Measurements from ENCODE around the gene B3GNT7.
A peak's percentile ranks its signal among the peaks of the same experiment; 100 is the strongest.
"Not testable (repeated sequence)": the region's sequence is repeated elsewhere in the genome, so short reads cannot be mapped to it uniquely, and the experiment has no call there.

B3GNT7 gene

DNA sequence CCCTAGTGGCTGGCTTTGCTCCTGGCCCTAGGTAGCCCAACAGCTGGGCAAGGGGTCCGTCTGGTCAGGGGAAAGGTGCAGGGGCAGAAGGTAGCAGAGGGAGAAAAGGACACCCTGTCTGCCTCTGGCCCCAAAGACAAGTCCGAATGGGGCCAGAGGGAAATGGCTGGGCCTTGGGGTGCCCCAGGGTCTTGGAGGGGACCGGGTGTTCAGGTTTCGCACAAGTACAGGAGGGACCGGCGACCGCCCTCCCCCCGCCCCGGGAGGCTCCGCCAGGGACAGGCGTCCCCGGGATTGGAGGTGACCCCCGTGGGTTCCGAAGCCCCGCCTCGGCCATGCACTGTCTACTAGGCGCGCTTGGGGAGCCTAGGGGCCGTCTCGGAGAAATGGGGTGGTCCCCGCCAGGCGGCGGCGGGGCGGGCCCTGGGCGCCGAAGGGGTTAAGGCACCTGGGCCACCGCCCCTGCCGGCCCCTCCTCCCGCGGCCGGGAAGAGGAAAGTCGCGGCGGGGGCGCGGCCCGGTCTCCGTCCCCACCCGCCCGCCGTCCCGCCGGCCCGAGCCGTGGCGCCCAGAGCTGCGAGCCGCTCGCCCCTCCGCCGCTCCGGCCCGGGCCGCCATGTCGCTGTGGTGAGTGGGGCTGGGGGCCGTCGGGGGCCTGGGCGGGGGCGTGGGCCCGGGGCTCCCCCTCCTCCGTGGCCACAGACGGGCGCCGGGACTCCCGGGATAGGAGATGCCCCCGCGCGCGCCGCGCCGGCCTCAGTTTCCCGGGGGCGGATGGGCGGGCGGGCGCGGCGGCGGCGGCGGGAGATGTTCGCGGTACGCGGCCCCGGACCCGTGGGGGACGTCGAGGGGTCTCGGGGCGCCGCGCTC is at the start of gene B3GNT7:
B3GNT7 (plus strand) TSS at position 523 of the 870 bp plus-strand sequence; CDS start at position 617, 94 bp downstream.
- ATAC-seq: no peak

GRCh38 chr2:231347081-231347480 is 48.4 kb upstream of the B3GNT7 start:
- no peak for ATAC-seq

GRCh38 chr2:231347638-231348037 is 47.9 kb upstream of the B3GNT7 start:
- ATAC-seq: no peak

DNA sequence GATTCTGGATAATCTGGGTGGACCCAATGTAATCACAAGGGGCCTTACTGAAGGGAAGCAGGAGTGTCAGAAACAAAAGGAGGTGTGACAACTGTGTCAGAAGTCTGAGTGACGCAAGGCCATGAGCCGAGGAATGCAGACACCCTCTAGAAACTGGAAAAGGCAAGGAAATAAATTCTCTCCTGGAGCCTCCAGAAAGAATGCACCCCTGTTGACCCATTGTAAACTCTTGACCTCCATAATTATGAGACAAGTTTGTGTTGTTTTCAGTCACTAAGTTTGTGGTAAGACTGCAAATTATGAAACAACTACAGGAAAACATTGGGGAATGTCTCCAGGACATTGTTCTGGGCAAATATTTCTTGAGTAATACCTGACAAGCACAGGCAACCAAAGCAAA is 47.3 kb upstream of the B3GNT7 start:
- no peak for ATAC-seq

- ATAC-seq: no peak
Observed at GRCh38 chr2:231348704-231349373, 46.7 kb upstream of the B3GNT7 start.

DNA sequence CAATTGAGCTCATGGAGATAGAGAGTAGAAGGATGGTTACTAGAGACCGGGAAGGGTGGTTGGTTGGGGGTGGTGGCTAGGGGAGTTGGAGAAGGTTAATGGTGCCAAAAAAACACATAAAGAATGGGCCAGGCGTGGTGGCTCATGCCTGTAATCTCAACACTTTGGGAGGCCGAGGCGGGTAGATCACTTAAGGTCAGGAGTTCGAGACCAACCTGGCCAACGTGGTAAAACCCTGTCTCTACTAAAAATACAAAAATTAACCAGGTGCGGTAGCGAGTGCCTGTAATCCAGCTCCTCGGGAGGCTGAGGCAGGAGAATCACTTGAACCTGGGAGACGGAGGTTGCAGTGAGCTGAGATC is 46.2 kb upstream of the B3GNT7 start:
- not testable (repeated sequence) for ATAC-seq

DNA sequence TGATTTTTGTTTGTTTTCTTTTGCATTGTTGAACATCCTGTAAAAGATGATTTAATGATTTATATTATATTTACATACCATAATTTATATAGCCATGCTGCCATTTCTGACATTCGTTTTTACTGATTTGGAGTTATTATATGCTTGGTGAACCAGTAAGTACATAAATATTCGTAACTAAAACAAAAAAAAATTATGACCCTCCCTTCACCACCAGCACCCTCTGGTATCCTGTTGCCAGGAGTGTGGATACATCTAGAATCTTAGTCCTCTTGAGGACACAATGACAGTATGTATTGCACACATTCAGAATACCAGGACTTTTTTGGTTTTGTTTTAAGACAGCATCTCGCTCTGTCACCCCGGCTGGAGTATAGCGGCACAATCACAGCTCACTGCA is 43.9 kb upstream of the B3GNT7 start:
- no peak for ATAC-seq

DNA sequence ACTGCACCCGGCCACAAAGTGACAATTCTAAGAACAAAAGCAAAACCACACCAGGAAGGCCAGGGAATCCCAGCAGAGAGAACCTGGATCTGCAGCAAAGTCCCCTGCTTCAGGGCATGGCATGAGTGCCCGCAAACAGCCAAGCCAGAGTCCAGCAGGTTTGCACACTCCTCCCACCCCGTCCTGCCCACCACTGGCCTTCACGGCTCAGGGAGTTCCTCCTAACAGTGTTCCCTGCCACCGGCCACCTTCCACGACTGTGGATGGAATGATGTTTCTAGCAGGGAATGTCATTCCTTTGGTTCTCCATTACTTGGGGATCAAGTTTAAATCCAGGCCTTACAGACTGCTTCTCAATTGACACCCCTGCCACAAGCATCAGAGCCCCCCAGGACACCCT is 42.0 kb upstream of the B3GNT7 start:
- ATAC-seq: no peak

DNA sequence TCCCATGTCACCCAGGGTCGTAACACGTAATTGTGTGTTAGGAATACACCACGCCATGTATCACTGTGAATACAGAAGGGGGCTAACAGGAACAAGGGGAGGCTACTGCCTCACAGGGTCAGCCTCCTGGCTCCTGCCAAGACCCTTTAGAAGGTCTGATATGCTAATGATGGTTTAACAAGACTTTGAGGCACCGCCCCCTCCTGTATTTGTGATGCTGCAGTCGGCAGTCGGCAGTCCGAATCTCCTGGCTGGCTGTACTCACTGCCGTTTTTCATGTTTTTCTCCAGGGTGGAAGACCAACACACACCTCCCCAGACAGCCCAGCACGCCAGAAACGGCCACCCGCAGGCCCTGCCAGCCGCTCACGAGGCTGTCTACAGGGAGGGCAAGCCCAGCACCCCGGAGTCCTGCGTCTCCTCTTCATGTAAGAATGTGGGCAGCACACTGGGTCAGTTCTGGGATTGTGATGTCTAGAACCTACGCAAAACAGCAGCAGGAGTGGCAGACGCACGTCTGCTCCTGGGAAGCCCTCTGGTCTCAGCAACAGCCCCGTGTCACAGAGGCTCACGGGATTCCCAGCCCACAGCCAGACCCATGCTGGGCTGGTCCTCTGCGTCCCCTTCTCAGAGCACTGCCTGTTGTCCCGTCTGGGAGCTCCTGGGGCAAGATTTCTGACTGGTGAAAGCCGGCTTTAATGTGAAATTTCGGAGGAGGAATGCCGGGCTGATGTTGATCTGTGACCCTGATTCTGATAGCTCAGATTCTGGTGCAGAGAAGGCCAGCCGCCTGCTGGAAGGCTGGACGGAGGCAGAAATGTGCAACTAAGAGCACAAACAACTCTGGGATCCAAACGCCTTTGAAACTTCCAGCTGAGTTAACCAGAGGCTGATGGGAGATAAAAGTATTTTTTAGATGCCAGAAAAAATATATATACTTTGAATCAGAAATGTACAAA is 39.7 kb upstream of the B3GNT7 start:
- no peak for ATAC-seq

DNA sequence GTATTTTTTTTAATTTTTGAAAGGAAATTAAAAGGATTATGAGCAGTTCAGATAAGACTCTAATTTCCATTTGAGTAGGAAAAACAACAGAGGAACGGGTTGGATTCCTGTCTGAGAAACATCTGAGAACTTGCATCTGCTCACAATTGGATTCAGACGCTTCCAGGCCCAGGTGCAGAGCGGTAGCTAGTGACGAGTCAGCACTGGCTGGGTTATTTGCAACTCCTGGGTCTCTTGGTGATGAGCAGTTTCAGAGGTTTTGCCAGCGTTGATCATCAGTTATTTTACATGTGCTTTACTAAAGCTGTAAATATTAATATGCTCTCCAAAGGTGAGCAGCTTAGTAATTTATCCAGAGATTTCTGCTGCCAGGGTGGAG is 39.1 kb upstream of the B3GNT7 start:
- ATAC-seq: no peak

- ATAC-seq: no peak
Observed at GRCh38 chr2:231357048-231357447, 38.5 kb upstream of the B3GNT7 start.

DNA sequence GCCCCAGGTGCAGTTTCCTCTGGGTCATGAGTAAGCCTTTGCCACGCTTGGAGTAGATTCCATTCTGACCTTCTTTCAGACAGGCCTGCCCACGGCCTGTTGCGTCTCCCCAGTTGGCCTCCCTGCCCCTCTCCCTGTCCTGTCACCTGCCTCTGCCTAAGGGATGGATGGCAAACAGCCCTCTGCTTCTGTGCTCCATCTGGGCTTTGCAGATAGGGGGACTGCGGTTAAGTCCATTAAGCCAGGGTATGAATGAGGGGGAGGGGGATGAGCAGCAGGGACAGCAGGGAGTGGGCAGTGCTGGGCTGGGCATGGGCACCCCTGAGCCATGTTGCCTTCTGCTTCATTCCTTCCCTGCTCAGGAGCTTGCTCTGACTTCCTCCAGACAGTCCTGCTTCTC is 37.6 kb upstream of the B3GNT7 start:
- ATAC-seq: no peak

DNA sequence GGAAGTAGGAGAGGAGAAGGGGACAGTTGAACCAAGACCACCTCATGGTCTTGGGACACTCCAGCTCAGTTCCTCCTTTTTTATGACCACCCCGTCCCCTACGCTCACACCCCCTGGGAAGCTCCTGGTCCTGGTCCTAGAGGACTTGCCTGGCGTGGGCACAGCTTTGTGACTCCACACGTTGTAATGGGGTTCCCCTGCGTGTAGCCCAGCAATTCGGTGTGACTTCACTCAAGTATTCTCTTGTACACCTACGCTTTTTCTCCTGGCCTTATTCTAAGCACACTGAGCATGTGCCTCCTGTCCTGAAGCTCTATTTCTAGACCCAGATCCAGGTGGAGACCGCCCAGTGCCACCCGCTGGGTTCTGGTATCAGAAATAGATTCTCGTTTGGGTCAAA is 36.1 kb upstream of the B3GNT7 start:
- ATAC-seq: no peak

DNA sequence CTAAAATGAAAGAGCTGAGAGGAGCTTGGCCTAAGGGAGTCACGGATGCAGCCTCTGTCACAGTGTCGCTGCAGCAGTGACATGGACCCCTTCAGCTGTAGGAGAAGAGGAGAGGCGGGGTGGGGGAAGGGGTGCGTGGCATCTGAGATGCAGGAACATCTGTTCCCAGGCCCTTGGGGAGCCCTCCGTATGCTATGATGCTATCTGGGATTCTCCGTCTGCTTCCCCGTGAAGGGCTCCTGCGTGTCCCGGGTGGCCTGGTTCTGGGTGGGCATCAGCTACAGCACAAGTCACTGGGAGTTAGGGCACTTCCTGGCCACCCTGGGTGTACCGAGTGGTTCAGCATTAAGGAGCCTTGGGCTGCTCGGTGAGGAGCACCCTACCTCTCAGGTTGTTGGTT is 35.6 kb upstream of the B3GNT7 start:
- ATAC-seq: no peak

GRCh38 chr2:231360401-231360800 is 35.1 kb upstream of the B3GNT7 start:
- no peak for ATAC-seq

DNA sequence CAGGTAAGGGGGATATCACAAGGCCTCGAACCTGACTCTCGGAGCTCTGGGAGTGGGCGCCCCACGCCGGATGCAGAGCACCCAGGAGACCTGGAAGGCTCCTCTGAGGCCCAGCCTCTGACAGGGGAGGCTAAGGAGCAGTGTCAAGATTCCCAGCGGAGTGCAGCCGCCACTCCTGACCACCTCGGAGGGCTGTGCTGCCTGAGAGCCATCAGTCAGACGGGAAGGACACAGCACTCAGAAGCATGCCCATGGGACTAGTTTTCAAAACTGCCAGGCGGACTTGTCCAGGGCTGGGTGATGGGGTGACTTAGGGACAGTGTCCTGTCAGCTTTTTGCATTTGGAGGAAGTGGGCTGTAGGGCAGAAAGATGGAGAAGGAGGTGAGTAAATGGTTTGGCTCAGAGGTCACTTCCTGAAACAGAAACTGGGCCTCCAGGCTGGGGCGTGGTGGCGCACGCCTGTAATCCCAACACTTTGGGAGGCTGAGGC is 34.6 kb upstream of the B3GNT7 start:
- ATAC-seq: no peak

DNA sequence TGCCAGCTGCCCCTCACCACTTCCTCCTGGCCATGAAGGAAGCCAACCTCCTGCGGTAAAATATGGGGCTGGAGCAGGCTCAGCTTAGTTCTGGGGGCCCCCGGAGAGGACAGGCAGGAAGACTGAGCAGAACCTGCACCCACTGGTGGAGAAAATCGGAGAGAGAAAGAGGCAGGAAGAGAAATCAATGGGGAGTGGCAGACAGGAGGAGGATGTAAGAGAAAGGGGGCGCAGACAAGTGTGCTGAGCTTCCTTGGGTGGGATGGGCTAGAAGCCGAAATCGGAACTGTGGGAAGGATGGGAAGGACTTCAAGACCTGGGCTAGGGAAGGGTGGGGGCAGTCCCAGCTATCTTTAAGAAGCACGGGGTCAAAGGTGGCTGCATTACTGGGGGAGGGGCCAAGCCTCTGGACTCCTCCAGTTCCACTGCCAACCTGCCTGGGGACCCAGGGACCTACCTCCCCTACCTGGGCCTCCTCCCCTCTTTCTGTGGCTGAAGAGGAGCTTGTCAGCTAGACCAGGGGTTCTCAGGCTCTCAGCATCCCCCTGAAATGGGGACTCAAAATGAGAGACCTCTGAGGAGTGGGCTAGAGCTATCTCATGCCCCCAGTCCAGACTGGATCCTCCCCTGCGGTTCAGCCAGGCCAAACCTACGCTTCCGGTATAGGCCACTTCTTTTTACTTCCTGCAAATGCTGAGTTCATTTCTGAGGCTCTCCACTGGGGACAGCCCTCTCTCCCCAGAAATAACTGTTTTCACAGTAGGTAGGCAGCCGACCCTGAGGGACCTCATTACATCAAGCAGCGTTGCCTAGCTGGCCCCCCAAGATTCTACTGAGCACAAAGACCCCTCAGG is 33.6 kb upstream of the B3GNT7 start:
- peak; percentile 51 to 53 for ATAC-seq

GRCh38 chr2:231362555-231363184 is 32.8 kb upstream of the B3GNT7 start:
- ATAC-seq: no peak

DNA sequence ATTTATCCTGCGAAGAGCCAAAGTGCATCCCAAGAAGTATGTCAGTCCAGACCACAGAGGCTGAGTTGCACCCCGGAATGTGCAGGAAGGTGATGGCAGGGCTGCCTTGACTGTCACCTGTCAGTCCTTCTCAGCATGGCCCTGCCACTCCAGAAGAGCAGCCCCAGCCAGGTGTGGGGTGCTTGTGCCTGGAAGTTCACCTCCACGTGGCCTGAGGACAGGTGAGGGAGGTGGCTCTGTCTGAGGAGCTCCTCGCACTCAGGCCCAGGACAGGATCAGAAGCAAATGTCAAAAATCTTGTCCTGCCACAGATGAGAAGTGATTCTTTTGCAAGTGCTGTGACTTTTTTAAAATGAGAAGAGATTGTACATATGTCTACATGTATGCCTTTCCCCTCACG is 31.4 kb upstream of the B3GNT7 start:
- no peak for ATAC-seq

- no peak for ATAC-seq
Observed at GRCh38 chr2:231364961-231365810, 30.3 kb upstream of the B3GNT7 start.

DNA sequence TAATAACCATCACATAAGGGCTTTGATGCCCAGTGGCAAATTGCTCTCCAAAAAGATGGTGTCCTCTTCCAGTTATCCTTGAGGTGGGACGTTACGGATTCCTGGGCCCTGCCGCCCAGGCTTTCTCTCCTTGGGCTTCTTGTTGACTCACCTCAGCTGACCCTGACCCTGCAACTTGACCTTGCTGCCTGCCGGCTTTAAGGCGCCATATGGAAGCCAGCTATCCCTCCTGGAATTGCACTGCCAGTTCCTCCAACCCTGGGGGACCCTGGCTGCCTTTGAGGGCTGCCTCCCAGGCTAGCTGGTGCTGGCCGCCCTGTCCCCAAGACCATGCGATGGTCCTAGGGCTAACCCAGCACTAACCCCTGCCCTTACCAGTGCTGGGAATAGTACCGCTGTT is 28.3 kb upstream of the B3GNT7 start:
- no peak for ATAC-seq

All from activated CD4-positive, CD25-positive, alpha-beta regulatory T cell treated with anti-CD3 and anti-CD28 coated beads, Interleukin-2, amount 50 U/mL, for 24 hours (primary cell).